ENCODE measurements around the gene LRRC40.
A peak's percentile ranks its signal among the peaks of the same experiment; 100 is the strongest.
"Not testable (repeated sequence)": the region's sequence is repeated elsewhere in the genome, so short reads cannot be mapped to it uniquely, and the experiment has no call there.

LRRC40 gene

DNA sequence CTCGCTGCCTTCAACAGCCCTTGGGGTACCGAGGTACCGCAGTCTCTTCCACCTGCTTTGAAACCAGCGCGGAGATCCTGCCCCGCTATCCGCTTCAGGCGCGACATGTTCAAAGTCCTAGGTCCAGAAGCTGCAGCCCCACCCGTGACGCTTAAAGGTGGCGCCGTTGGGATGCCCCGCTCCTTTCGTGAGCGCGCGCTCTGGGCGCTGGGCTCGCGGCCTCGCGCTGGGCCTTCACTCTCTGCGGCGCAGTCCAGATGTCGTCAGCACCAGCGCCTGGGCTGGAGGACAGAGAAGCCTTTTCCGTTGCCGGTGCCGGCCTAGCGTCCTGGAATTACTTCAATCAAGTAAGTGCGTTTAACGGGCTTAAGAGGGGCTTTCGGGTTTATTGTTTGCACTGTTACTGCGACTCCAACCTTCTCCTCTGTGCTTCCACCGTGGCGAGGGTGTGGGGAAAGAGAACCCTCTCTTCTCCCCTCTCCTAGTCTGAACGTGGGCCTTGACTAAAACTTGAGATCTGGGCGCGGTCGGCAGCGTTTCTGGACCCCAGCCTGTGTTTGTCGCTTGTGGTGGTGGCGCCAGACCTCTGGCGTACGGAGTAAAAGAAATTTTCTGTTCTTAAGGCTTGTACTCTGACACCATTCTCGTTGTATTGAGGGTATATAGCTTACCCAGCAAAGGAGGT is at the start of gene LRRC40:
Gene LRRC40, minus strand, starts transcription at position 146 of the 685 bp plus-strand sequence. Its CDS starts 39 bp downstream, at position 107.
- DNase-seq (ENCODE audit: low read depth in 2 of 2), result peak; percentile 95

DNA sequence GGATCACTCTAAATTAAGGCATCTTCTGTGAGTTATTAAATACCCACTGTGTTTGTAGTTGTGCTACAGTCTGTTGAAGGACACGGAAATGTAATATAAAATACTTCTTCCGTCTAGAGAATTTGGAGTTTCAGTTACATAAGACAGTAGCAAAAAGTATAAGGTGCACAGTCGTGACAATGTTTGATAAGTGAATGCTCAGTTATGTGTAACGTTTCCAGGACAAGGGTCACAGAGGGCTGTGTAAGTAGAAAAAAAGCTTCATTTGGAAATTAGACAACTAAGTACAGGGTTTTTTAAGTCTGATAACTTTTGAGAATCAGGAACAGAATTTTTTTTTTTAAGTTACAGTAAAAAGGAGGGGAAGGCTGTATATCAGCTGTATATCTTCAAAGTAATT is 43.4 kb upstream of the LRRC40 start:
- DNase-seq (ENCODE audit: low read depth in 2 of 2), result no peak

DNA sequence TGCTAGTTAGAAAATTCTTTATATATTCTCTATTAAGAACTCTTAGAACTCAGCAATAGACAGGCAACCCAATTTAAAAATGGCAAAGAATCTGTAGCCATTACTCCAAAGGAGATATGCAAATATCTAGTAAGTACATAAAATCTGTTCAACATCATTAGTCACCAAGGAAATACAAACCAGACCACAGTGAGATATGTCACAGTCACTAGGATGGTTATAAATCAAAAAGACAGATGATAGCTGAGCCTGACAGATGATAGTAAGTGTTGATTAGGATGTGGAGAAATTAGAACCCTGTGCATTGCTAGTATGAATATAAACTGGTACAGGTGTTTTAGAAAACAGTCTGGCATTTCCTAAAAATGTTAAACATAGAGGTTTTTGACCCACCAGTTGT is 42.4 kb upstream of the LRRC40 start:
- DNase-seq (ENCODE audit: low read depth in 2 of 2), result no peak

DNA sequence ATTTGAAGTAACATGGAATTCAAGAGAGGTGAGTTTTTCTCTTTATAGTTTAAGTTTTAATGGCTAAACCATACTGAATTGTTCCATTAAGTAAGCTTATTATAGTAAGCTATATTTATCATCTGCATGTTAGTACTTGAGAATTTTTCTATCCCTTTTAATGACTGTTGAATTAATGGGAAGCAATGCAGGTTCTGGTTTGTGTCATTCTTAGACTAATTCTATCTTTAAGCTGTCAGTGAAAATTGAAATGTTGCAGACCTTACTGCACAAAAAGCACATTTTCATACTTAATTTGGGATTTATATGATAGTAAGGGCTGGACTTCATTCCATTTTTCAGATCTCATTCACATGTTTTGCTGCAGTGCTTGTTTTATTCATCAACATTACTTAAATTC is 41.7 kb upstream of the LRRC40 start:
- no peak for DNase-seq (ENCODE audit: low read depth in 2 of 2)

DNA sequence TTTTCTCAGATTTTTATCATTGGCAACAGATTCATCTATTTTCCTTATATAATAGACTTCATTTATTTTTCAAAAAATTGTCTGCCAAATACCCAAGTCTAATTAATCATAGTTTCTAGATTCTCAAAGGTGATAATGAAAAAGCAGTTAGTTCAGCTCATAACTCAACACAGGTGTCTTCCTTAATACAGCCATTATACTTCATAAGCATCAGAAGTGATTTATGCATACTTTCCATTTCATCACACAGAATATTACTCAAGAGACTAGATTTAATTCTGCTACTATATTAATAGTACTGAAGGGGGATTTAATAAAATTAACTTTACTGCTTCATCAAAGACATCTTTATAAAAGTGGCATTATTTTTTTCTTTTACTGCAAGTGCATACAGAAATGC is 34.6 kb upstream of the LRRC40 start:
- no peak for DNase-seq (ENCODE audit: low read depth in 2 of 2)

DNA sequence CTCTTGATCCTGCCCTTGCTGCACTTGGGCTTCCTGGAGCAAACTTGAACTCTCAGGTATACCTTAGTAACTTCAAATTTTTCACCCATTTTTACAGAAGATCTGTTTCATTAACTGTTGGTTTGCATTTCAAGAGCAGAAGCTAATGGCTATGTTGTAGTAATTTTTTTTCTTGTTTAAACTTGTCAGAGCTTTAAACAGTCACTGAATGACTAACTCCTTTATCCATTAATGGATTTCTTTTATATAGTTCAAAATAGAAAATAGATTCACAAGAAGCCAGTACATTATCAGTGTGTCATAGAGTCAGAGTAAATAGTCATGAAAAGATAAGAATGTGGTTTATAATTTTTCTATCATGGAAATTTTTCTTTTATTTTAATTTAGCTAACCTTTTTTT is 29.4 kb upstream of the LRRC40 start:
- DNase-seq (ENCODE audit: low read depth in 2 of 2), result no peak

DNA sequence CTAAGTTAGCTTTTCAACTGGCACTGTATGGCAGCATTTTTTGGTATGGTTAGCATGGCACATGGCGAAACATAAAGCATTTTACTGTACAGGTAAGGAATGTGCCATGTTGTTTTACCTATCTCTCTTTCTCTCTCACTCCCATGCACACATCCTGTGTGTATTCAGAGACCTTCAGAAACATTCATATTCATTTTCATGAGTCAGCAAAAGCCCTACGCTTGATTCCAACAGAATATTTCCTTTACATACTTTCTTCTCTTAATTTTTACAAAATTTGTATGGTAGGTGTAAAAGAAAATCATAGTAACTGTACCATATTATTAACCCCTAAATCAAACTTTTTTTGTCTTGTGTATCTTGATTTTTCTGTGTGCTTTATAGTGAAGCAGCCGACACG is 26.1 kb upstream of the LRRC40 start:
- no peak for DNase-seq (ENCODE audit: low read depth in 2 of 2)

DNA sequence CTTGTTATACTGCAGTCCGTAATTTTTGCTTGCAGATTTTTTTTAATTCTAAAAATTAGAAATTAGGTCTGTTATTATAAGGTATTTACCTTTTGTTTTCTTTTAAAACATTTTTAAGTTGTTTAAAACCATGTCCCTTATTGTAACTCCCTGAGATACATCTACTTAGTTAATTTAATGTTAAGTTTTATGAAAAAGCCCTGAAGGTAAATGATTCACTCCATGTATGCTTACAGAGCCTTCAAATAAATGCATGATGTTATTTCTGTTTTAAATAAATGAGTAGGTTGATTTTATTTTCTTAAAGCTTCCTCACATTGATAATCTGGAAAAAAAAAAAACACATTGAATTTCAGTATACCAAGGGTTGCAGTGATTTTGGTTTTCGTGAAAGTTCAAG is 23.3 kb upstream of the LRRC40 start:
- DNase-seq (ENCODE audit: low read depth in 2 of 2), result no peak

DNA sequence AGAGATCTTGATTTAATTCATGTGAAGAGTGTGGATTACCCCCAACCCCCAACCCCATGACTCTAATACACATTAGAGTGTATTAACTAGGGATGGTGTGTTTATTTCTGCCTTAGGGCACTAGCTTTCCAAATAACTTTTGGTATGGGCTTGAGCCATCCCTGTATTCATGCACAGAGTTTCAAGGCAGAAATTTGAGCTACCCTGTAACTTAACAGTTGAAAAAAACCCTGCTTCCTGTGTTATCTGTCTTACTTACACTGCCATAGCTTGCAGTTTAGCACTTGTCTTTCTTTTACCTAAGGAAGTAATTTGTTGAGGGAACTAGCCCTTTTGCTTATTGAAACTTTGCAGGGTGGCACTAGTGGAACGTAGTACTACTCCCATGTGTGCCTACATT is 22.1 kb upstream of the LRRC40 start:
- no peak for DNase-seq (ENCODE audit: low read depth in 2 of 2)

DNA sequence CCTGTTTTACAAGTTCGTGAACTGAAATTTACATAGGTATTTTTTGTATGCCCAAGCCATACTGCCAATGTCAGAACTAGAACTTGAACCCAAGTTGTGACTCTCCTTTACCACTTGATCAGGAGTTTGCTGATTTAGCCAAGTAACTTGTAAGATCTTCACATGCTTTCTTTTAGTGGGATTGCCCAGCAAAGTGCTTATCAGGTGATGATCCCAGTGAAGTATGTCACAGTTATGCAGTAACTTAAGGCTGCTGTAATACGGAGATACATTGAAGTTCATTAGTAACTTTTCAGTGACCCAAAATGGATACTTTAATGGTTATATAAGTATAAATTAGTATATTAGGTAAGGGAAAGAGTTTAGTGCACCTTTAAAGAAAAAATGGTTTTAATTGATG is 19.6 kb upstream of the LRRC40 start:
- no peak for DNase-seq (ENCODE audit: low read depth in 2 of 2)

DNA sequence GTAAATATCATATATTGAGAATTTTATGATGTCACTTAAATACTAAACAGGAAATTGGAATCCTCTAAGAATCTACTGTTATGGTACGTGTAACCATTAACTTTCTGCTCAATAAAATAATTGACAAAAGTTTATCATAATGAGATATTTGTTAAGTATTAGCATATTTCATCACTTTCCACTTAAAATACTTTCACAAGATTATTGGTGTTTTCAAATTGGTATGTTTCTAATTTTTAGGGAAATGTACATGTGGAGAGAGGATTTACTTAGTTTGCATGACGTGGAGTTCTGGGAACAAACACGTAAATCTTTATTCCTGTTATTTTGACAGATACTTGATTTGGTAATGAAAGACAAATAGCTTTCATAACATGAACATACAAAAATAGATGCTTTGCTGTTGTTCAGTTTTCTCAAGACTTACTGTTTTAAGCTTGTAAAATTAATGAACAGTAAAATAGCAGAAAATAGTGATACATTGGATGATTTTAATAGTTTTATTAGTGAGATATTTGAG is 17.4 kb upstream of the LRRC40 start:
- DNase-seq (ENCODE audit: low read depth in 2 of 2), result no peak

DNA sequence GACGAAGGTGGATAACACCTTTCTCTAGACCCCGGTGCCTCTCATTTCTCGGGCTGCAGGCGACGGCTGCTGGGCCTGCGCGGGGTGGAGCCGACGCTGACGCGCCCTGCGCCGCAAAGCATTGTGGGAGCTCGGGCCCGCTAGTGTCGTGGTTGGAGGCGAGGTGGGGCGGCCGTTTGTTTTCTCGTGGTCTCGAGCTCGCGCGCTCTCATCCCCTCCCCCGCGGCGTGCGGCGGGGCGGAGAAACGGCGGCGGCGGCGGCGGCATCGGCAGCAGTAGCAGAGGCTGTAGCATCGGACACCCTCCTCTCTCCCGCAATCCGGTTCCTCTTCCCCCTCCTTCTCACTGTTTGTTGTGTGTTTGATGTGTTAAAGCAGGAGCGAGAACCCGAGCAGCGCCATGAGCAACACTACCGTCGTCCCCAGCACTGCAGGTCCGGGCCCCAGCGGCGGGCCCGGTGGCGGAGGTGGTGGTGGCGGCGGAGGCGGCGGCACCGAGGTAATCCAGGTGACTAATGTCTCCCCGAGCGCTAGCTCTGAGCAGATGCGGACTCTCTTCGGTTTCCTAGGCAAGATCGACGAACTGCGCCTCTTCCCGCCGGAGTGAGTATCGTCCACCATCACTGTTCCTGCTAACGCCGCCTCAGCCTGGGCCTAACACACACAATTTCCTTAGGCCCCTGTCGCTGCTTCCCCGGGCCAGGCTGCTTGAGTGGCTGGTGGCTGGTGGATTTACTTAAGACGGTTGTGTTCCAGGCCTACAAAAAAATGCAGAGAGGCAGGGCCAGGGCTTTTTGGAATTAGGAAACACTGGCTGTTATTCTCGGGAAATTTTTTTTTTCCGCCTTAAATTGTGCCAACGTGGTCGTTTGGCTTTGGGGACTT is 16.1 kb upstream of the LRRC40 start, which contains the start of gene SRSF11:
Gene SRSF11, plus strand, starts transcription at position 143 of the 884 bp plus-strand sequence. Its CDS starts 257 bp downstream, at position 400.
- peak; percentile 96 for DNase-seq (ENCODE audit: low read depth in 2 of 2)

DNA sequence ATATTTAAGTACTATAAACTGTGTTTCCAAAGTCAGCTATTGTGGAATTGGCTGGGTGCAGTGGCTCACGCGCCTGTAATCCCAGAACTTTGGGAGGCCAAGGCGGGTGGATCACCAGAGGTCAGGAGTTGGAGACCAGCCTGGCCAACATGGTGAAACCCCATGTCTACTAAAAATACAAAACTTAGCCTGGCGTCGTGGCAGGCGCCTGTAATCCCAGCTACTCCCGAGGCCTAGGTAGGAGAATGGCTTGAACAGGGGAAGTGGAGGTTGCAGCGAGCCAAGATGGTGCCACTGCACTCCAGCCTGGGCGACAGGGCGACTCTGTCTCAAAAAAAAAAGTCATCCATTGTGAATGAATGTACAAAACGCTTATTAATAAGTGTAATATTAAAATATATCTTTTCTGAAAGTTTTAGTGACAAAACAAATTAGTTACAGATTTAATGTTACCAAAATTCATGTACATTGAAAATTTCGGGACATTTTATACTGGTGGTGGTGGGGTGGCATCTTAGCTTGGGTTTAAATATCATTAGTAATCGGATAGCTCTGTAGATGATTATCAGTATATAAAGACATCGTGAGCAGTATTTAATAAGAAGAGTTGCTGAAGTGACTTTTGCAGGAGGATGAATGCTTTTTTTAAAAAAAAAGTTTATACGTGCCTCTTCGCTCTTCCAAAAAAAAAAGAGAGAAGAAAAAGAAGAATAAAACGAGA is 15.3 kb upstream of the LRRC40 start:
- DNase-seq (ENCODE audit: low read depth in 2 of 2), result no peak

DNA sequence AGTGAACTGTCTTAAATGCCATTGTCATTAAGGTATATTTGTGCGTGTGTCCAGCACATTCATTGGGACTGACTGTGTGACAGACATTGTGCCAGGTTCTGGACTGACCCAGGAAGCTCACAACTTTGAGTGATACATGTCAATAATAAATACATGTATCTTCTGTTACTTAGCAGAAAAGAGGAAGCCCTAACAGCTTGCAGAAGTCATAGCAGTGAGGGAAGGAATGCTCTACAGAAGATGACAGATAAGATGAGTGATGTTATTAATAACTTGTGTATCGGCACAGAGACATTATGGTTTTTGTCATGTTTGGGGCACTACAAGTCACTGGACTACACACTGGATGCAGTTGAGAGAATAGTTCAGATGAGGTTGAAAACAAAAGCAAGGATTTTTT is 14.6 kb upstream of the LRRC40 start:
- no peak for DNase-seq (ENCODE audit: low read depth in 2 of 2)

DNA sequence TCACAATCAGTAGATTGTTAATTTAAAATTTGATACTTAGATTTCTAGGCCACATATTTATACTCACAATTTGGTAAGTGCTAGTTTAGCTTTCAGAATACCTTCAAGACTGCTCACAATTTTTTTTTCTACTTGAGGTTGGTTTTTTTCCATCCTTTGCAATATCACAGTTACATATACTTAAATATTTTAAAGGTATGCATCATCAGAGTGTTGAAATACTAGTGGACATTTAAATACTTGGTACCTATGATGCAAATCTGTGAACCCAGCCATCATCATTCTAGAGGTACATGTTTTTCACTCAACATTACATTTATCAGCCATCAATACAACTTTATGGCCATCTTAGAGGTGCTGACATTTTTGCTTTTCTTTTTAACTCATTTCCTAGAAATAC is 6.2 kb upstream of the LRRC40 start:
- no peak for DNase-seq (ENCODE audit: low read depth in 2 of 2)

DNA sequence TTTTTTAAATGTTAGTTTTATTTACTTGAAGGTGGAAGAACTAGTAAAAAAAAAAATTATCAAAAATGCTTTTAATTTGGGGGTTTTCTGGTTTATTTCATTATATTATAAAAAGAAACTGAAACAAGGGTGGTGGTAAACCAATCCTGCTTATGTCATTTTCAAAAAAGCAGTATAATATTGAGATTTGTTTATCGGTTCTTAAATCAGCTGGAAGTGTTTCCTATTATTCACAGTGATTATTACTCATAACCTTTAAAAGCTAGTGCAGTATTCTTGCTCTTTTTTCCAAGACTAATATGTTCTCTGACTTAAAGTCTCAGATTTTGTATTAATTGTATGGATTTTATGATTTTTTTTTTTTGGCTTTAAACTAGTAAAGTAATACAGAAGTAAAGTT is 5.4 kb upstream of the LRRC40 start:
- no peak for DNase-seq (ENCODE audit: low read depth in 2 of 2)

DNA sequence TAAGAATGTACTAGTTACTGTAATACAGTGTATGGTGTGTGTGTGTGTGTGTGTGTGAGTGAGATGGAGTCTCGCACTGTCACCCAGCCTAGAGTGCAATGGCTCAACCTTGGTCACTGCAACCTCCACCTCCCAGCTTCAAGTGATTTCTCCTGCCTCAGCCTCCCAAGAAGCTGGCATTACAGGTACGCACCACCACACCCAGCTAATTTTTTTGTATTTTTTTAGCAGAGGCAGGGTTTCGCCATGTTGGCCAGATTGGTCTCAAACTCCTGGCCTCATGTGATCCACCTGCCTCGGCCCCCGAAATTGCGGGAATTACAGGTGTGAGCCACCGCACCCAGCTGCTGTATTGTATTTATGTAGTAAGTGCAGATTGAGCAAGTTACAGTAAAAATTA is 2.9 kb upstream of the LRRC40 start:
- no peak for DNase-seq (ENCODE audit: low read depth in 2 of 2)

DNA sequence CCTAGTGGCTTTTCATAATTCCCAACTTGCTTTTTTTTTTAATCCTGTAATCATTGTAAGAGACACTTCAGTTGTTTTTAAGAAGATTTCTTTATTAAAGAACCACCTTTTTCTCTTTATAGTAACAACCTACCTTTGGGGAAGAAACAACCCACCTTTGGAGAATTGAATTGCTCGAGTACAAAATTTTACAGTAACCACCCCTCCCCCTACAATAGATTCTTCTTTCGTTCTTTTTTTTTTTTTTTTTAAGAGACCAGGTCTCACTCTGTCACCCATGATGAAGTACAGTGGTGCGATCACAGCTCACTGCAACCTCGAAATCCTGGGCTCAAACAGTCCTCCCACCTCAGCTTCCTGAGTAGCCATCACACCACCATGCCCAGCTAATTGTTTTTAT is 2.1 kb upstream of the LRRC40 start:
- DNase-seq (ENCODE audit: low read depth in 2 of 2), result no peak

DNA sequence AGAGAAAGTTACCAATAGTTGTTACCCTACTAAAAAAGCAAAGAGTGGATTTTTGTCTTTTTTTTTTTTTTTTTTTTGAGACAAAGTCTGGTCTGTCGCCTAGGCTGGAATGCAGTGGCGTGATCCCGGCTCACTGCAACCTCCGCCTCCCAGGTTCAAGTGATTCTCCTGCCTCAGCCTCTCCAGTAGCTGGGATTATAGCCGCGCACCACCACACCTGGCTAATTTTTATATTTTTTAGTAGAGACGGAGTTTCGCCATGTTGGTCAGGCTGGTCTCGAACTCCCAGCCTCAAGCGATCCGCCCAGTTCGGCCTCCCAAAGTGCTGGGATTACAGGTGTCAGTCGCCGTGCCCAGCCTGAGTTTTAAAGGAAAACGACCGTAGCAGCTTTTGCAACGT is 1.5 kb upstream of the LRRC40 start:
- DNase-seq (ENCODE audit: low read depth in 2 of 2), result not testable (repeated sequence)

DNA sequence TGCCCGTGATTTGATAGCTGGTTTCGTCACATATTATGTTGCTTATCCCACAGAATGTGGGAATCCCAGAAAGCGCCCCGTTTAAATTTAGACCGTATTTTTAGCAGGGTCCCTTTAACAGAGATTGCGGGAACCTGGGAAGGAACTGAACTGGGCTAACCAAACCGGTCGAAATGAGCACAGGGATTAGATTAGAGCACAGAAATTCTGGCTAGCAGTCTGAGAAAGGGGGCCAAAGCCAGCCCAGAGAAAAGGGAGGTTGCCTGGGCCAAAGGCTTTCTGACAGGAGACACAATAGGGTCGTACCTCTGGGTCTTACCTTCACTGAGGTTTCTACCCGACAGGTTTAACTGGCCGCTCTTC is 327 bp downstream of the LRRC40 start:
- DNase-seq (ENCODE audit: low read depth in 2 of 2), result no peak

DNA sequence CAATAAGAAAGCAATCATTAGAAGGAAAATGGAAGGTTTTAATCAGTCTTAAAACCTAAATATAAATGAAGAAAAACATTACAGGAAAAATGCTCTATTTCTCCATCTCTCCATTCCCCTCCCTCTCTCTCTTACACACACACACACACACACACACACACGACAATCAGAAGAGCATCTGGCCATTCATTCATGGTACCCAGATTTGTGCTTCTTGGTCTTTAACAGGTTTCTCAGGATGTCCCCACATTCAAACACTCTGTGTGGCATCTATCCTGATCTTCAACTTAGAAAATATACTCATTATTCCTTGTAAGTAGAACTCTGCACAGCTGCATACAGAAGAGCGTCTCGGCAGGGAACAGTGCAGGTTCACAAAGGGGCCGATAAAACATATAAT is 779 bp downstream of the LRRC40 start:
- DNase-seq (ENCODE audit: low read depth in 2 of 2), result no peak

DNA sequence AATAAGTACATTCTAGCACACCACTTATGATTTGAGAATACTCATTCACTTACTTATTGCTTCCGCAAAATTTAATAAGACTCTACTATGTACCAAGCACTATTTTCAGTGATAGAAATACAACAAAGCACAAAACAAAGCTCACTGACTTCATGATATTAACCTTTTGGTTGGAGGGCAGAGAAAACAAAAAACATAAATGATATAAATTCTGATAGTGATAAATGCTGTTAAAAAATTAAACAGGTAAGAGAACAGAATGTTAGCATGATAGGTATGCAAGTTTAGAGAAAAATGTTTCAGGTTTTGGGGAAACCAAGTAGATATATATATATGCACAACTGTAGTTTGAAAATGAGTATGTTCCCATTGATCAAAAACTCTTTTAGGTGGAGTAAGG is 1.2 kb downstream of the LRRC40 start:
- DNase-seq (ENCODE audit: low read depth in 2 of 2), result no peak
